ENCODE measurements around the gene ZNF385B.

ZNF385B gene

GRCh38 chr2:179729966-179730365 is 131.4 kb downstream of the ZNF385B start:
- no peak overlapping the region for H3K4me3 ChIP-seq (ENCODE audit: low read depth, low read length)
- TF ChIP-seq, protein P1, sequence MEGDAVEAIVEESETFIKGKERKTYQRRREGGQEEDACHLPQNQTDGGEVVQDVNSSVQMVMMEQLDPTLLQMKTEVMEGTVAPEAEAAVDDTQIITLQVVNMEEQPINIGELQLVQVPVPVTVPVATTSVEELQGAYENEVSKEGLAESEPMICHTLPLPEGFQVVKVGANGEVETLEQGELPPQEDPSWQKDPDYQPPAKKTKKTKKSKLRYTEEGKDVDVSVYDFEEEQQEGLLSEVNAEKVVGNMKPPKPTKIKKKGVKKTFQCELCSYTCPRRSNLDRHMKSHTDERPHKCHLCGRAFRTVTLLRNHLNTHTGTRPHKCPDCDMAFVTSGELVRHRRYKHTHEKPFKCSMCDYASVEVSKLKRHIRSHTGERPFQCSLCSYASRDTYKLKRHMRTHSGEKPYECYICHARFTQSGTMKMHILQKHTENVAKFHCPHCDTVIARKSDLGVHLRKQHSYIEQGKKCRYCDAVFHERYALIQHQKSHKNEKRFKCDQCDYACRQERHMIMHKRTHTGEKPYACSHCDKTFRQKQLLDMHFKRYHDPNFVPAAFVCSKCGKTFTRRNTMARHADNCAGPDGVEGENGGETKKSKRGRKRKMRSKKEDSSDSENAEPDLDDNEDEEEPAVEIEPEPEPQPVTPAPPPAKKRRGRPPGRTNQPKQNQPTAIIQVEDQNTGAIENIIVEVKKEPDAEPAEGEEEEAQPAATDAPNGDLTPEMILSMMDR (IDR thresholded peaks at IDR 0.05; ENCODE audit: borderline replicate concordance, insufficient read depth, low read depth, low read length), result no peak

GRCh38 chr2:179726461-179727180 is 134.8 kb downstream of the ZNF385B start:
- H3K4me3 ChIP-seq (ENCODE audit: low read depth, low read length), result no peak overlapping the region
- TF ChIP-seq, protein P1 (IDR thresholded peaks at IDR 0.05; ENCODE audit: borderline replicate concordance, insufficient read depth, low read depth, low read length), result no peak

- H3K4me3 ChIP-seq (ENCODE audit: low read depth, low read length), result no peak overlapping the region
- TF ChIP-seq, protein P1 (IDR thresholded peaks at IDR 0.05; ENCODE audit: borderline replicate concordance, insufficient read depth, low read depth, low read length), result no peak
These were observed 137.0 kb downstream of the ZNF385B start for GRCh38 chr2:179724403-179724802.

DNA sequence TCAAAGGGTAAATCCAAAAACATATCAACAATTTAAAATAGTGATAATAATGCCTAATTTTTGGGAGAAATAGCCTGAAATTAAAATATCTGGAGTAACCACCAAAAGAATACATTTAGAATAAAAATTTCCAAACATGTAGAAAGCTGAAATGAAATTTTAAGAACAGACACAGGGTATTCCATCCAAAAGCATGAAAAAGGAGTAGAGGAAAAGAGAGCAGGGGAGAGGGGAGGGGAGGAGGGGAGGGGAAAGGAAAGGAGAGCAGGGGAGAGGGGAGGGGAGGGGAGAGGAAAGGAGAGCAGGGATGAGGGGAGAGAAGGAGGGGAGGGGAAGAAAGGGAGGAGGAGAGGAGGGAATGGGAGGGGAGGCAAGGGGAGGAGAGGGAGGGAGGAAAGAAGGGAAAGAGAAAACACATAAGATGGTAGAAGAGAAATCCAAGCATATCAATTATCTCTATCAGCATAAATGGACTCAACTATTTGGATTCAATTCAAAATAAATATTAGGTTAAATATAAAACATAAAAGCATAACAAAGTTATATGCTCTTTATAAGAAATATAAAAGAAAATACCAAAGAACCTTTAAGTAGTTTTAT is 141.1 kb downstream of the ZNF385B start:
- H3K4me3 ChIP-seq (ENCODE audit: low read depth, low read length), result no peak overlapping the region
- TF ChIP-seq, protein P1 (IDR thresholded peaks at IDR 0.05; ENCODE audit: borderline replicate concordance, insufficient read depth, low read depth, low read length), result no peak

GRCh38 chr2:179715871-179716270 is 145.5 kb downstream of the ZNF385B start:
- TF ChIP-seq, protein P1 (IDR thresholded peaks at IDR 0.05; ENCODE audit: borderline replicate concordance, insufficient read depth, low read depth, low read length), result no peak
- H3K4me3 ChIP-seq (ENCODE audit: low read depth, low read length), result no peak overlapping the region

GRCh38 chr2:179715196-179715595 is 146.2 kb downstream of the ZNF385B start:
- H3K4me3 ChIP-seq (ENCODE audit: low read depth, low read length), result no peak overlapping the region
- TF ChIP-seq, protein P1 (IDR thresholded peaks at IDR 0.05; ENCODE audit: borderline replicate concordance, insufficient read depth, low read depth, low read length), result no peak

- no peak overlapping the region for H3K4me3 ChIP-seq (ENCODE audit: low read depth, low read length)
- TF ChIP-seq, protein P1 (IDR thresholded peaks at IDR 0.05; ENCODE audit: borderline replicate concordance, insufficient read depth, low read depth, low read length), result no peak
These were observed 148.6 kb downstream of the ZNF385B start for GRCh38 chr2:179712825-179713224.
